DMS153 (cell line): Measurements from ENCODE around the gene KASH5.

Source experiments
- DNase-seq: peaks from one replicate; lab custom pipeline; 2025; lab: John Stamatoyannopoulos, UW

The KASH5 gene

GRCh38 chr19:49395581-49396407 is 7.7 kb downstream of the KASH5 start:
- DNase-seq: no peak

GRCh38 chr19:49396738-49397505 is 8.9 kb downstream of the KASH5 start:
- no peak for DNase-seq

GRCh38 chr19:49398001-49398615 is 10.1 kb downstream of the KASH5 start:
- DNase-seq: no peak

- no peak for DNase-seq
Measured at GRCh38 chr19:49398931-49399330, 10.9 kb downstream of the KASH5 start.

GRCh38 chr19:49400029-49400428 is 12.0 kb downstream of the KASH5 start:
- no peak for DNase-seq

- DNase-seq: peak; percentile 59
Measured at GRCh38 chr19:49403404-49404187, 15.5 kb downstream of the KASH5 start.

- DNase-seq: no peak
Measured at GRCh38 chr19:49407079-49407478, 19.0 kb downstream of the KASH5 start.

- DNase-seq: no peak
Measured at GRCh38 chr19:49407482-49408015, 19.5 kb downstream of the KASH5 start.

- DNase-seq: no peak
Measured at GRCh38 chr19:49408816-49409440, 20.9 kb downstream of the KASH5 start.

GRCh38 chr19:49409441-49410029 is 21.5 kb downstream of the KASH5 start:
- DNase-seq: no peak

GRCh38 chr19:49411681-49412326 is 23.8 kb downstream of the KASH5 start:
- DNase-seq: no peak

GRCh38 chr19:49413348-49413747 is 25.3 kb downstream of the KASH5 start:
- no peak for DNase-seq

GRCh38 chr19:49414256-49414655 is 26.2 kb downstream of the KASH5 start:
- DNase-seq: no peak

- DNase-seq: no peak
Measured at GRCh38 chr19:49415102-49415809, 27.2 kb downstream of the KASH5 start.

- DNase-seq: no peak
Measured at GRCh38 chr19:49415810-49416200, 27.8 kb downstream of the KASH5 start.

GRCh38 chr19:49417088-49417487 is 29.0 kb downstream of the KASH5 start:
- no peak for DNase-seq

GRCh38 chr19:49418511-49418910 is 30.5 kb downstream of the KASH5 start:
- no peak for DNase-seq

- no peak for DNase-seq
Measured at GRCh38 chr19:49419173-49419572, 31.1 kb downstream of the KASH5 start.

GRCh38 chr19:49420227-49420626 is 32.2 kb downstream of the KASH5 start:
- DNase-seq: no peak
